Liver (tissue), 9 donors: ENCODE results near the gene BCAT1. TPM values are rescaled to one million over a fixed set of nuclear protein-coding genes. Genes with fewer than 3 reads are reported as not detected.

Experiments
- DNase-seq: peaks from one replicate; pipeline ENCODE4 v3.0.0-alpha.2; 2017; ENCODE audit warnings: low spot score
- H3K27ac ChIP-seq, 2 donors: one replicate each; pipeline ENCODE4 v1.7.0; 2013; ENCODE audit warnings: inconsistent platforms in 2 of 2, low read length in 2 of 2, control low read depth in 1 of 2, low read depth in 1 of 2, mild to moderate bottlenecking in 1 of 2
- H3K27me3 ChIP-seq, 4 donors: one replicate each; pipeline versions ENCODE4 v1.6.1 to v1.7.0; 2013; ENCODE audit warnings: low read length in 3 of 4, inconsistent platforms in 1 of 4, mild to moderate bottlenecking in 1 of 4, moderate library complexity in 1 of 4; ENCODE audit not compliant: control insufficient read depth in 4 of 4, insufficient read depth in 4 of 4
- H3K36me3 ChIP-seq, 4 donors: one replicate each; pipeline versions ENCODE4 v1.6.1 to v1.7.0; 2013; ENCODE audit warnings: low read length in 3 of 4, mild to moderate bottlenecking in 3 of 4, low read depth in 1 of 4, moderate library complexity in 1 of 4; ENCODE audit not compliant: control insufficient read depth in 4 of 4, insufficient read depth in 3 of 4
- H3K4me1 ChIP-seq, 4 donors: one replicate each; pipeline versions ENCODE4 v1.6.1 to v1.7.0; 2013; ENCODE audit warnings: low read length in 3 of 4, mild to moderate bottlenecking in 3 of 4, moderate library complexity in 1 of 4; ENCODE audit not compliant: control insufficient read depth in 4 of 4, insufficient read depth in 4 of 4
- H3K4me3 ChIP-seq, 3 donors: one replicate each; pipeline versions ENCODE4 v1.6.1 to v1.7.0; 2013; ENCODE audit warnings: low read length in 3 of 3, control low read depth in 1 of 3, low read depth in 1 of 3, mild to moderate bottlenecking in 1 of 3
- H3K9ac ChIP-seq, 2 donors: one replicate each; pipeline ENCODE4 v1.7.0; 2013; ENCODE audit warnings: low read length in 2 of 2, mild to moderate bottlenecking in 2 of 2, moderate library complexity in 2 of 2, control low read depth in 1 of 2, low read depth in 1 of 2
- H3K9me3 ChIP-seq, 4 donors: one replicate each; pipeline versions ENCODE4 v1.6.1 to v1.7.0; 2013; ENCODE audit warnings: low read length in 3 of 4; ENCODE audit not compliant: control insufficient read depth in 4 of 4
- EGR1 ChIP-seq, 2 donors: IDR thresholded peaks; 2 replicates each; pipeline ENCODE4 v1.6.1; 2016 to 2018; ENCODE audit warnings: antibody characterized with exemption in 2 of 2, low read depth in 2 of 2
- FOXA1 ChIP-seq: IDR thresholded peaks from 2 replicates; pipeline ENCODE4 v1.6.1; 2016; ENCODE audit warnings: antibody characterized with exemption
- FOXA2 ChIP-seq: IDR thresholded peaks from 2 replicates; pipeline ENCODE4 v1.6.1; 2016; ENCODE audit warnings: antibody characterized with exemption
- GABPA ChIP-seq, 2 donors: IDR thresholded peaks in 1 of 2; conservative IDR thresholded peaks in 1 of 2; 2 replicates each; pipeline ENCODE4 v1.6.1; 2016; ENCODE audit warnings: antibody characterized with exemption in 2 of 2, mild to moderate bottlenecking in 1 of 2, moderate library complexity in 1 of 2
- HNF4A ChIP-seq, 2 donors: conservative IDR thresholded peaks; 2 replicates each; pipeline ENCODE4 v1.6.1; 2016; ENCODE audit warnings: antibody characterized with exemption in 2 of 2, mild to moderate bottlenecking in 2 of 2
- HNF4G ChIP-seq: IDR thresholded peaks from 2 replicates; pipeline ENCODE4 v1.6.1; 2016; ENCODE audit warnings: antibody characterized with exemption
- JUND ChIP-seq, 2 donors: IDR thresholded peaks; 2 replicates each; pipeline ENCODE4 v1.6.1; 2016; ENCODE audit warnings: antibody characterized with exemption in 2 of 2
- NR2F2 ChIP-seq: IDR thresholded peaks from 2 replicates; pipeline ENCODE4 v1.6.1; 2016; ENCODE audit warnings: antibody characterized with exemption
- RAD21 ChIP-seq, 2 donors: IDR thresholded peaks; 2 replicates each; pipeline ENCODE4 v1.6.1; 2016; ENCODE audit warnings: antibody characterized with exemption in 2 of 2, mild to moderate bottlenecking in 2 of 2
- RXRA ChIP-seq, 2 donors: IDR thresholded peaks; 2 replicates each; pipeline ENCODE4 v1.6.1; 2017 to 2018; ENCODE audit warnings: antibody characterized with exemption in 2 of 2, mild to moderate bottlenecking in 1 of 2
- SP1 ChIP-seq: IDR thresholded peaks from 2 replicates; pipeline ENCODE4 v1.6.1; 2018; ENCODE audit warnings: antibody characterized with exemption, mild to moderate bottlenecking
- TAF1 ChIP-seq: conservative IDR thresholded peaks from 2 replicates; pipeline ENCODE4 v1.6.1; 2016; ENCODE audit warnings: antibody characterized with exemption, mild to moderate bottlenecking
- YY1 ChIP-seq: IDR thresholded peaks from 2 replicates; pipeline ENCODE4 v1.6.1; 2016; ENCODE audit warnings: antibody characterized with exemption, mild to moderate bottlenecking
- WGBS: extraction: QIAGEN DNeasy Blood & Tissue Kit; methylation state at CpG from one replicate; pipeline ENCODE4 v1.1.7; 2013; 5-methylcytosine and 5-hydroxymethylcytosine counted together
- polyA plus RNA-seq, 2 donors: library from polyadenylated mRNA; stranded (reverse) in 1 of 2; unstranded in 1 of 2; fragments of 200-250 nt in 1 of 2; fragments of >200 nt in 1 of 2; fragmentation: Nextera tagmentation in 1 of 2; extraction: Ambion mirVana in 1 of 2; gene quantifications; one replicate each; pipeline versions ENCODE4 v1.2.1 to v1.2.3, GENCODE V29; 2013 to 2015
- total RNA-seq, 2 donors: library from RNA; depleted of rRNA; stranded (reverse); fragments of >200 nt; gene quantifications; one replicate each; pipeline ENCODE4 v1.2.3, GENCODE V29; 2014
- TF ChIP-seq, protein P1 (sequence below): IDR thresholded peaks from 2 replicates; pipeline ENCODE4 v1.6.1; 2016; ENCODE audit warnings: antibody characterized with exemption, mild to moderate bottlenecking
- TF ChIP-seq, protein P2 (sequence below): IDR thresholded peaks from 2 replicates; pipeline ENCODE4 v1.6.1; 2016; ENCODE audit warnings: antibody characterized with exemption
- TF ChIP-seq, protein P3 (sequence below): IDR thresholded peaks from 2 replicates; pipeline ENCODE4 v1.6.1; 2016; ENCODE audit warnings: antibody characterized with exemption
- TF ChIP-seq, protein P4 (sequence below): fragments of 150-350 bp; IDR thresholded peaks from 2 replicates; pipeline ENCODE4 v1.5.1; 2017; ENCODE audit warnings: improper control_type of control experiment, low read depth, low read length; ENCODE audit not compliant: missing input control
- TF ChIP-seq, protein P5 (sequence below): IDR thresholded peaks from 2 replicates; pipeline ENCODE4 v1.6.1; 2016; ENCODE audit warnings: antibody characterized with exemption
- donor health status: healthy.
- donor health status: healthy.
- donor health status: healthy.
- donor health status: healthy.
- donor health status: healthy.

Gene BCAT1
- total and polyA plus RNA-seq, 4 donors, result 0.14 to 10.0 (median 0.85) TPM

DNA sequence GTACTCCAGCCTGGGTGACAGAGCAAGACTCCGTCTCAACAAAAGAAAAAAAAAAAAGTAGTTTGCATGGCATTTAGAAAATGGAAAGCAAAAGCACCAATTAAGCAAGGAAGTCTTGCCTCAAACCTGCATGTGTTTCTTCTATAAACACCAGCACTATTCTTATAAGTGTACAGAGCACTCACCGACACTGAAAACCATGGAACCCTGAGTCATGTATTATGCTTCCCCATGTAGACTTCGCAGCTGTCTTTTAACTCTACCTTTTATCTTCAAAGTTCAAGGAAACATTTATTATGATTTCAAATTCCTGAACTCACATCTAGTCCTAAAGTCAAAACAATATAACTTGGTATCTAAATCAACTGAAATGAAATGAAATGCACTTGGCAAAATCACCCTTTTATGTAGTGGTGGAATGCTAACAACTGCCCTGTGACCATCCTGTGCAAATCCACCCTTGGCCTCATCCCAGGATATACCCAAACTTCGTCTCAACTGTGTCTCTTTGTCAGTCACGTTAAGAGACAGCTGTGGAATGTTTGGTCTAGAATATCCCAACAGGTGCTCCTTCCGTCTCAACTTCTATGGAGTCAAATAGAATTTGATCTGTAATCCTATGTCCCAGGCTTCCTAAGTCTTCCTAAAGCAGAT is 4.8 kb downstream of the BCAT1 start:
- Histone ChIP-seq H3K27me3 (peaks cover 0 to 9% (median 2%) of the 10 kb centered on the region in 4 donors), H3K9me3 (no peaks in the 10 kb centered on the region), H3K4me1 (peaks cover 0 to 10% (median 5%) of the 10 kb centered on the region in 4 donors), H3K4me3 (no peak overlapping the region), H3K36me3 (no peaks in the 10 kb centered on the region), H3K27ac (no peak overlapping the region), H3K9ac (no peak overlapping the region)
- no peak for DNase-seq
- no peak for TF ChIP-seq RAD21 (IDR thresholded peaks at IDR 0.05)
- TF ChIP-seq YY1, result no peak
- no peak for TF ChIP-seq GABPA (IDR thresholded peaks at IDR 0.05 in 1 of 2, conservative IDR thresholded peaks at IDR 0.05 in 1 of 2)
- TF ChIP-seq FOXA1, result no peak
- TF ChIP-seq EGR1 (IDR thresholded peaks at IDR 0.05; ENCODE audit: low read depth in 2 of 2), result no peak
- TF ChIP-seq, protein P1, sequence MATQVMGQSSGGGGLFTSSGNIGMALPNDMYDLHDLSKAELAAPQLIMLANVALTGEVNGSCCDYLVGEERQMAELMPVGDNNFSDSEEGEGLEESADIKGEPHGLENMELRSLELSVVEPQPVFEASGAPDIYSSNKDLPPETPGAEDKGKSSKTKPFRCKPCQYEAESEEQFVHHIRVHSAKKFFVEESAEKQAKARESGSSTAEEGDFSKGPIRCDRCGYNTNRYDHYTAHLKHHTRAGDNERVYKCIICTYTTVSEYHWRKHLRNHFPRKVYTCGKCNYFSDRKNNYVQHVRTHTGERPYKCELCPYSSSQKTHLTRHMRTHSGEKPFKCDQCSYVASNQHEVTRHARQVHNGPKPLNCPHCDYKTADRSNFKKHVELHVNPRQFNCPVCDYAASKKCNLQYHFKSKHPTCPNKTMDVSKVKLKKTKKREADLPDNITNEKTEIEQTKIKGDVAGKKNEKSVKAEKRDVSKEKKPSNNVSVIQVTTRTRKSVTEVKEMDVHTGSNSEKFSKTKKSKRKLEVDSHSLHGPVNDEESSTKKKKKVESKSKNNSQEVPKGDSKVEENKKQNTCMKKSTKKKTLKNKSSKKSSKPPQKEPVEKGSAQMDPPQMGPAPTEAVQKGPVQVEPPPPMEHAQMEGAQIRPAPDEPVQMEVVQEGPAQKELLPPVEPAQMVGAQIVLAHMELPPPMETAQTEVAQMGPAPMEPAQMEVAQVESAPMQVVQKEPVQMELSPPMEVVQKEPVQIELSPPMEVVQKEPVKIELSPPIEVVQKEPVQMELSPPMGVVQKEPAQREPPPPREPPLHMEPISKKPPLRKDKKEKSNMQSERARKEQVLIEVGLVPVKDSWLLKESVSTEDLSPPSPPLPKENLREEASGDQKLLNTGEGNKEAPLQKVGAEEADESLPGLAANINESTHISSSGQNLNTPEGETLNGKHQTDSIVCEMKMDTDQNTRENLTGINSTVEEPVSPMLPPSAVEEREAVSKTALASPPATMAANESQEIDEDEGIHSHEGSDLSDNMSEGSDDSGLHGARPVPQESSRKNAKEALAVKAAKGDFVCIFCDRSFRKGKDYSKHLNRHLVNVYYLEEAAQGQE, result no peak
- TF ChIP-seq TAF1, result no peak
- no peak for TF ChIP-seq RXRA (IDR thresholded peaks at IDR 0.05)
- TF ChIP-seq, protein P2, sequence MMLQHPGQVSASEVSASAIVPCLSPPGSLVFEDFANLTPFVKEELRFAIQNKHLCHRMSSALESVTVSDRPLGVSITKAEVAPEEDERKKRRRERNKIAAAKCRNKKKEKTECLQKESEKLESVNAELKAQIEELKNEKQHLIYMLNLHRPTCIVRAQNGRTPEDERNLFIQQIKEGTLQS, result no peak
- TF ChIP-seq, protein P3, sequence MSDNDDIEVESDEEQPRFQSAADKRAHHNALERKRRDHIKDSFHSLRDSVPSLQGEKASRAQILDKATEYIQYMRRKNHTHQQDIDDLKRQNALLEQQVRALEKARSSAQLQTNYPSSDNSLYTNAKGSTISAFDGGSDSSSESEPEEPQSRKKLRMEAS, result no peak
- TF ChIP-seq, protein P4, sequence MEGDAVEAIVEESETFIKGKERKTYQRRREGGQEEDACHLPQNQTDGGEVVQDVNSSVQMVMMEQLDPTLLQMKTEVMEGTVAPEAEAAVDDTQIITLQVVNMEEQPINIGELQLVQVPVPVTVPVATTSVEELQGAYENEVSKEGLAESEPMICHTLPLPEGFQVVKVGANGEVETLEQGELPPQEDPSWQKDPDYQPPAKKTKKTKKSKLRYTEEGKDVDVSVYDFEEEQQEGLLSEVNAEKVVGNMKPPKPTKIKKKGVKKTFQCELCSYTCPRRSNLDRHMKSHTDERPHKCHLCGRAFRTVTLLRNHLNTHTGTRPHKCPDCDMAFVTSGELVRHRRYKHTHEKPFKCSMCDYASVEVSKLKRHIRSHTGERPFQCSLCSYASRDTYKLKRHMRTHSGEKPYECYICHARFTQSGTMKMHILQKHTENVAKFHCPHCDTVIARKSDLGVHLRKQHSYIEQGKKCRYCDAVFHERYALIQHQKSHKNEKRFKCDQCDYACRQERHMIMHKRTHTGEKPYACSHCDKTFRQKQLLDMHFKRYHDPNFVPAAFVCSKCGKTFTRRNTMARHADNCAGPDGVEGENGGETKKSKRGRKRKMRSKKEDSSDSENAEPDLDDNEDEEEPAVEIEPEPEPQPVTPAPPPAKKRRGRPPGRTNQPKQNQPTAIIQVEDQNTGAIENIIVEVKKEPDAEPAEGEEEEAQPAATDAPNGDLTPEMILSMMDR, result no peak
- no peak for TF ChIP-seq NR2F2
- no peak for TF ChIP-seq JUND (IDR thresholded peaks at IDR 0.05)
- WGBS, result 80% methylated on average over 6 of the region's 6 CpGs

DNA sequence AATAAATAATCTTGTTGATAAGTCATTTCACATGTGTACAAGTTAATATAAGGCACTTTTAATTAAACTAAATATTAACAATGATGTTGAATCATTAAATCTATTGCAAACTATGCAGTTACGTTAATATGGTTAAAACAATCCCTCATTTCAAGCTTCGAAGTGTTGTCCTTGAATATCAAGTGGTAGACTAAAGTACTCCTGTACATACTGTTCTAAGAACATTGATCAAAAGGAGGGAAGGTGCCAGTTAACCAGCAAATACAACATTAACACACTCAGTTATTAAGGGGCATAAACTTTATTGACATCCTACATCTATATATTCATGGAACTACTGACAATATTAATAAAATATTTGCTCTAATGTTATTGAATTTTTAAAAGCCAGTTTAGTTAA is 8.7 kb downstream of the BCAT1 start:
- Histone ChIP-seq H3K4me1 (no peaks in the 10 kb centered on the region), H3K4me3 (no peak overlapping the region), H3K27me3 (peaks cover 0 to 3% (median under 1%) of the 10 kb centered on the region in 4 donors), H3K27ac (no peak overlapping the region), H3K36me3 (no peaks in the 10 kb centered on the region), H3K9me3 (no peaks in the 10 kb centered on the region), H3K9ac (no peak overlapping the region)
- TF ChIP-seq TAF1 (no peak), HNF4A (conservative IDR thresholded peaks at IDR 0.05) (no peak), YY1 (no peak), SP1 (no peak), FOXA2 (no peak), NR2F2 (no peak), JUND (IDR thresholded peaks at IDR 0.05) (no peak), GABPA (IDR thresholded peaks at IDR 0.05 in 1 of 2, conservative IDR thresholded peaks at IDR 0.05 in 1 of 2) (no peak), HNF4G (no peak)
- TF ChIP-seq, protein P3, result no peak
- TF ChIP-seq, protein P5, sequence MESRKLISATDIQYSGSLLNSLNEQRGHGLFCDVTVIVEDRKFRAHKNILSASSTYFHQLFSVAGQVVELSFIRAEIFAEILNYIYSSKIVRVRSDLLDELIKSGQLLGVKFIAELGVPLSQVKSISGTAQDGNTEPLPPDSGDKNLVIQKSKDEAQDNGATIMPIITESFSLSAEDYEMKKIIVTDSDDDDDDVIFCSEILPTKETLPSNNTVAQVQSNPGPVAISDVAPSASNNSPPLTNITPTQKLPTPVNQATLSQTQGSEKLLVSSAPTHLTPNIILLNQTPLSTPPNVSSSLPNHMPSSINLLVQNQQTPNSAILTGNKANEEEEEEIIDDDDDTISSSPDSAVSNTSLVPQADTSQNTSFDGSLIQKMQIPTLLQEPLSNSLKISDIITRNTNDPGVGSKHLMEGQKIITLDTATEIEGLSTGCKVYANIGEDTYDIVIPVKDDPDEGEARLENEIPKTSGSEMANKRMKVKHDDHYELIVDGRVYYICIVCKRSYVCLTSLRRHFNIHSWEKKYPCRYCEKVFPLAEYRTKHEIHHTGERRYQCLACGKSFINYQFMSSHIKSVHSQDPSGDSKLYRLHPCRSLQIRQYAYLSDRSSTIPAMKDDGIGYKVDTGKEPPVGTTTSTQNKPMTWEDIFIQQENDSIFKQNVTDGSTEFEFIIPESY, result no peak
- TF ChIP-seq, protein P1, result no peak
- DNase-seq, result no peak
- WGBS, result 91% methylated on average over 2 of the region's 2 CpGs
